ENCODE data around the gene MBD3L3.
A peak's percentile ranks its signal among the peaks of the same experiment; 100 is the strongest.
"Not testable (repeated sequence)": the region's sequence is repeated elsewhere in the genome, so short reads cannot be mapped to it uniquely, and the experiment has no call there.

MBD3L3 gene

DNA sequence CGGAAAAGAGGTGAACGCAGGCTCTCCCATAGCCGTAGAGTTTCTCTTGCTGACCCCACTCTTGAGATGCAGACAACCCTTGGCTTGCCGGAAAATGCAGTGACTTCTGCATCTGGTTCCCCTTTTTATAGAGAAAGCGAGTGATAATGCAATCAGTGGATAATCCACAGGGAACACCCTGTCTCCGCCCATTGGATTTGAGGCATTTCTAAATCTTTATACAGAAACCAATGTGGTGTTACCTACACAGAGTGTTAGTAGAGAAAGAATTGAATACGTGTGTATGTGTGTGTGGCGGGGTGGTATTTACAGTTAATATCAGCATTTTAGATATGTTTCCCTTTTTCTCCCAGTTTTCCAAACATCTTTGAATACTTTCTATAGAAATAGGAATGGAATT lies at the start of gene MBD3L3:
Gene MBD3L3 (minus strand): TSS at position 101 of the 400 bp plus-strand sequence. CDS start 71 bp downstream, at position 30.
- DNase-seq, result not testable (repeated sequence)

DNA sequence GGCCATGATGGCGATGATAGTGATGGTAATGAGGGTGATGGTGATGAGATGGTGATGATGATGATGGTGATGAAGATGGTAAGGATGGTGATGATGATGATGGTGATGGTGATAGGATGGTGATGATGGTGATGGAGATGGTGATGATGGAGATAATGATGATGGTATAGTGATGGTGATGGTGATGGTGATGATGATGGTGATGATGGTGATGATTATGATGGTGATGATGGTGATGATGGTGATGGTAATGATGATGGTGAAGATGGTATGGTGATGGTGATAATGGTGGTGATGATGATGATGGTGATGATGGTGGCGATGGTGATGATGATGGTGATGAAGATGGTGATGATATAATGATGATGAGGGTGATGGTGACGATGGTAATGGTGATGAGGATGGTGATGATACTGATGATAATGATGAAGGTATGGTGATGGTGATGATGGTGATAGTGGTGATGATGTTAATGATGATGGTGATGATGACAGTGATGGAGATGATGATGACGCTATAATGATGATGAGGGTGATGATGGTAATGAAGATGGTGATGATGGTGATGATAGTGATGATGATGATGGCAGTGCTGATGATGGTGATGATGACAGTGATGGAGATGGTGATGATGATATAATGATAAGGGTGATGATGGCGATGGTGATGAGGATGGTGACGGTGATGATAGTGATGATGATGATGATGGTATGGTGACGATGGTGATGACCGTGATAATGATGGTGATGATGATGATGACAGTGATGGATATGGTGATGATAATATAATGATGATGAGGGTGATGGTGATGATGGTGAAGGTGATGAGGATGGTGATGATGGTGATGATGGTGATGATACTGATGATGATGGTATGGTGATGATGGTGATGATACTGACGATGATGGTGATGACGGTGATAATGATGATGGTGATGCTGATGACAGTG lies 48.5 kb upstream of the MBD3L3 start:
- no peak for DNase-seq

DNA sequence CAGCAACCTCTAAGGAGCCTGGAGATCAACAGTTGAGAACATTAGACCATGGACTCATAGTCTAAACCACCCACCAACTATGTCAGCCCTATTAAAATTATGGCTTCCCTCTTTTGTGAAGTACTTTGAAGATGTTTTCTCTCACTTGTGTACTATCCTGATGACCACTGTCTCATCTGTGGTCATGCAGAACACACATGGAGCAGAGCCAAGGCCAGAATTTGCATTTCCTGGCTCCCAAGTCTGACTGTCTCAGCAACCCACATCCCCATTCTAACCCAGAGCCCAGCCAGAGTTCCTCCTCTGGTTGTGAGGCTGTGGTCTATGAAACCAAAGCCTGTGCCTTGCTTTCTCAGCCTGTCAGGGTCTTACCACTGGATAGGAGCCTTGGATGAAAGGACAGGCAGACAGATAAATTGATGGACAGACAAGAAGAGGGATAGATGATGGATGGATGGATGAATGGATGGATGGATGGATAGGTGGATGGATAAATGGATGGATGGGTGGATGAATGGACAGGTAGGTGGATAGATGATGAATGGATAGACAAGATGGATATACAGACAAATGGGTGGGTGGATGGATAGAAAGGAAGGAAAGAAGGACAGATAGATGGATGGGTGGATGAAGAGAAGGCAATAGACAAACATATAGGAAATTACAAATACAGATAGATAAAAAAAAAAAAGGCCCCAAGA lies 46.4 kb upstream of the MBD3L3 start:
- peak in 1 of 2 donors; percentile 14 for DNase-seq

DNA sequence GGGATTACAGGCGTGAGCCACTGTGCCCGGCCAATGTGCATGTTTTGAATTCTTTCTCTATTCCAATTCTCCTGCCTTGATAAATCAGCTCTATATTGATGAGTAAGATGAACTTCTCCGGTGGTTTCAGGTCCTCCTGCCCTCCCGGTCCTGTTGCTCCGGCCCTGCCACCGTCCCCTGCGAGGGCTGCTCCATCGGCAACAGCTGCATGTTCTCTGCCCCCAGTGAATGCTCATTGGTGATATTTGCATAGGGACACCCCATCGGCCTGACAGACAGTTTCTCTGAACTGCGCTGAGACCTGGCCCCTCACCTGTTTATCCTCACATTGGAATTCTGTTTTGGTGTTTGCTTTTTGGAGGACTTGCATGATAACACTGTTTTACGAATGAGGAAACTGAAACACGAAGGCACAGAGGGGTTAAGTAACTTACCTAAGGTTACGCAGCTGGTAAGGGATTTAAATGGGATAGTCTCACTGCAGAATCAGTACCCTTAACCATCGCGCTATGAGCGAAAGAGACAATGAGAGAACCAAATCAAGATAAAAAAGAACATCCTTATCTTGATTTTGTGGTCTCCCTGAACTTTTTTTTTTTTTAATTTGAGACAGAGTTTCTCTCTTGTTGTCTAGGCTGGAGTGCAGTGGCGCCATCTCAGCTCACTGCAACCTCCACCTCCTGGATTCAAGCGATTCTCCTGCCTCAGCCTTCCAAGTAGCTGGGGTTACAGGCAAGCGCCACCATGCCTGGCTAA lies 43.2 kb upstream of the MBD3L3 start:
- DNase-seq, result no peak

DNA sequence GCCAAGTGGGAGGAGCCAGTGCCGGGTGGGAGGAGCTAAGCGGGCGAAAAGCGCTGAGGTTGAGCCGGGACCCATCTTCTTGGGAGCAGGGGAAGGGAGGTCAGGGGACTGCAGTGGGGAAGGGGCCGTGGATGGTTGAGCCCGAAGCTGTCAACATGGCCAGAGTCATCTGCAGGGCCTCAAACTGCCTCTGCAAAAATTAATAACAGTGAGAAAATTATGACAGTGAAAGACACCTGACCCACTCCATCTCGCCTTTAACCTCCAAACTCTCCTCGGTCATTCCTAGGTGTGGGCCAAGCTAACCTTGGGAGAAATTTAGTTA lies 41.1 kb upstream of the MBD3L3 start:
- DNase-seq, result no peak

DNA sequence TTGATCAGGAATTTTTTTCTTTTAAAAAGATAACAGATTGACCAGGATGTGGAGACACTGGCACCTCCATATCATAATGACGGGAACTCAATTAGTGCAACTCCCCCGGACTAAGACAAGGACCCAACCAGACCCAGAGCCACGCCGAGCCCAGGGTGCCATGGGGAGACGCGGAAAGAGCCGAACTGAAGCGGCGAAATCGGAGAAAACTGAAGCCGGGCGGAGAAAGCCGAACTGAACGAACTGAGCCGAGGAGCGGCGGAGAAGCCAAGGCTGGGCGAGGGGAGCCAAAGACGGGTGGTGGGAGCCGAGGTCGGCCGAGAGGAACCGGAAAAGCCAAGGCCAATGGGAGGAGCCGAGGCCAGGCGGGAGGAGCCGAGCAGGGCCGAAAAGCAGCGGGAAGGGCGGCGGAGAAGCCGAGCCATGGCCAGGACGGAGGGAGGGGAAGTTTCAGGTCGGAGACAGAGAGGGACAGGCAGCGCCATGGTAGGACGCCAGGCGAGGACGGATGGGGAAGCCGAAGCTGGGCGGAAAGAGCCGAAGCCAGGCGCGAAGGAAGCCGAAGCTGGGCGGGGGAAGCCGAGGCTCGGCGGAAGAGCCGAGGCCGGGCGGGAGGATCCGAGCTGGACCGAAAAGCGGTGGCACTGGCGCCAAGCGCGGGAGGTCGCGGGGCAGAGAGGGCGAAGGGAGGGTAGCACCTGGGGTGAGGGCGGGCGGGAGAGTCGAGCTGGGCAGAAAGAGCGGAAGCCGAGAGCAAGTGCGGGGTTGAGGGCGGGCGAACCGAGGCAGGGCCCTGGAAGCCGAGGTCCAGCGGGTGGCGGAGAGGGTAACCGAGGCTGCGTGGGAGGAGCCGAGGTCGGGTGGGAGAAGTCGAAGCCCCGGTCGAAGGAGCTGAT lies 40.5 kb upstream of the MBD3L3 start:
- peak; percentile 85 to 91 for DNase-seq

DNA sequence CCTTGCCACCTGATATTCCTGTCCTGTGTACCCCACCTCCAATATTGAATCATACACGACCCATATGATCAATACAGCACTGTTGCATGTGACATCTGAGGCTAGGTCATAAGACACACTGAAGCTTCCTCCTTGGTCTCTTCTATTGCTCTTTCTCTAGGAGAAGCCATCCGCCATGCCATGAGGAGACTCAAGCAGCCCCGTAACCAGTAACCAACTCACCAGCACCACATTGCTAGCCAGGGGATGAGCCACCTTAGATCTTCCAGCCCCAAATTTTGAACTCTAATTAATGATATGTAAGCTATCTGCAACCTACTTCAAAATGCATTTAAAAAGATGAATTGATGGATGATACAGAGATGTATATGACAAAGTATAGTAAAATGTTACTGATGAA lies 39.6 kb upstream of the MBD3L3 start:
- DNase-seq, result no peak

DNA sequence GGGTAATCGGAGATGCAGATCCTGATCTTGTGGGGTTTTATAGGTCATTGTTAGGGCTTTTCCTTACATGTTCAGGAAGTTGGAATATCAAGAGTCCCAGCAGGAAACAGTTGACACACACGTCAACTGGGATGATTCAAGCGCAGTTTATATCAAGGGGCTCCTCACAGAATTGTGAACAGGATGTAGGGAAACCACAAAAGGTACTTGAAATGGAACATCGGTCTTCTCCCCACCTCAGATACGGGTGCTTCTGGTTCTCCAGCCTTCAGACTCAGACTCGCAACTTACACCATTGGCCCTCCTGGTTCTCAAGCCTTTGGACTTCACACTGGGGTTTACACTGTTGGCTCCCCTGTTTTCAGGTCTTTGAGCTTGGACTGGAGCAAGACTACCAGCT lies 30.5 kb upstream of the MBD3L3 start:
- DNase-seq, result no peak

DNA sequence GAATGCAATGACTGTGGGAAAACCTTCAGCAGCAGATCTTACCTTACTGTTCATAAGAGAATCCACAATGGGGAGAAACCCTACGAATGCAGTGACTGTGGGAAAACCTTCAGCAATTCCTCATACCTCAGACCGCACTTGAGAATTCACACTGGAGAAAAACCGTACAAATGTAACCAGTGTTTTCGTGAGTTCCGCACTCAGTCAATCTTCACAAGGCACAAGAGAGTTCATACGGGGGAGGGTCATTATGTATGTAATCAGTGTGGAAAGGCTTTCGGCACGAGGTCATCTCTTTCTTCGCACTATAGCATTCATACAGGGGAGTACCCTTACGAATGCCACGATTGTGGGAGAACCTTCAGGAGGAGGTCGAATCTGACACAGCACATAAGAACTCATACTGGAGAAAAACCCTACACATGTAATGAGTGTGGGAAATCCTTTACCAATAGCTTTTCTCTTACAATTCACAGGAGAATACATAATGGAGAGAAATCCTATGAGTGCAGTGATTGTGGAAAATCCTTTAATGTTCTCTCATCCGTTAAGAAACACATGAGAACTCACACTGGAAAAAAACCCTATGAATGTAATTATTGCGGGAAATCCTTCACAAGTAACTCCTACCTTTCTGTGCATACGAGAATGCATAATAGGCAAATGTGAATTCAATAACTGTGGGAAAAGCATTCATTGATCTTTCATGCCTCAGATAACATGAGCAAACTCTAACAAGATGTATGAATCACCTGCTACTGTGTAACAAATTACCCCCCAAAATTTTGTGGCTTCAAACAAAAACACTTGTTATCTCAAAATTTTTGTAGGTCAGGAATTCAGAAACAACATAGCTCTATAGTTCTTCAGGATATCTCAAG lies 24.8 kb upstream of the MBD3L3 start:
- no peak for DNase-seq

DNA sequence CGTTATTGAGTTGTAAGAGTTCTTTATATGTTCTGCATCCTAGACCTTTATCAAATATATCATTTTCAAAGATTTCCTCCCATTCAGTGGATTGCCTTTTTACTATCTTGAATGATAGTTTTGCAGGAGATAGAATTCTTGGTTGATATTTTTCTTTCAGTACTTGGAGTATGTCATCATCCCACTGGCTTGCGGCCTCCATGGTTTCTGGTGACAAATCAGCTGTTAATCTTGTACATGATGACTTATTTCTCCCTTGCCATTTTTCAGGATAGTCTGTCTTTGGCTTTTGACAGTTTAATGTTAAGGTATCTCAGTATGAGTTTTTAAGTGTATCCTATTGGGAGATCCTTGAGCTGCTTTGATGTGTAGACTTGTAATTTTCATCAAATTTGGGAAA lies 19.5 kb upstream of the MBD3L3 start:
- DNase-seq, result no peak

DNA sequence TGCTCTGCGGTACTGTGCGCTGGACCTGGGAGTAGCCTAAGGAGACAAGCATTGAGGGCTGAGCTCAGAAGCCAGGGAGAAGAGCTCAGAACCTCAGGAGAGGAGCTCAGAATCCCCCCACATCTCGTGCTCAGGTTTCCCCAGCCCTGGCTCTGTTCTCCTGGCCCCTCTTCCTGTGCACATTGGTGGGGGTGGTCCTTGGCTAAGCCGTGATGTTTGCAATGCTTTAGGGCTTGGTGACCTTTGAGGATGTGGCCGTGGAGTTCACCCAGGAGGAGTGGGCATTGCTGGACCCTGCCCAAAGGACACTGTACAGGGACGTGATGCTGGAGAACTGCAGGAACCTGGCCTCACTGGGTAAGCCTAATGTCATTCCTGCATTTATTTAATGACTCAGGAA lies 17.7 kb upstream of the MBD3L3 start:
- DNase-seq, result no peak

DNA sequence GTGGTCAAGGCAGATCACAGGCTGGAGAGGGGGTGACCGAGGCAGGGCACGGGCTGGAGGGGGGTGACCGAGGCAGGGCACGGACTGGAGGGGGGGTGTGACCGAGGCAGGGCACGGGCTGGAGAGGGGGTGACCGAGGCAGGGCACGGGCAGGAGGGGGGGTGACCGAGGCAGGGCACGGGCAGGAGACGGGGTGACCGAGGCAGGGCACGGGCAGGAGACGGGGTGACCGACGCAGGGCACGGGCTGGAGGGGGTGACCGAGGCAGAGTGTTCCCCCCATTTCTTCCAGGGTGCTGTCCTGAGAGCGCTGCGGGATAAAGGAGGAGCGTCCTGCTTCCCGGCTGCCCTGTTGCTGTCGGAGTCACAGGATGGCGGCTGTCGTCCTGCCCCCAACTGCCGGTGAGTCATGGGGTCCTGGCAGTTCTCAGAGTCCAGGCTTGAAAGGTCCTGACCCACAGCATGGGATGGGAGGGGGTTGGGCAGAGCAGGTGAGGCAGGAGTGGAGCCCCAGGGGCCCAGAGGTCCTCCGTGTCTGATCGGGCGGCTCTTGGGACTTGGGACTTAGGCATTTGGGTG lies 16.3 kb upstream of the MBD3L3 start:
- no peak for DNase-seq

DNA sequence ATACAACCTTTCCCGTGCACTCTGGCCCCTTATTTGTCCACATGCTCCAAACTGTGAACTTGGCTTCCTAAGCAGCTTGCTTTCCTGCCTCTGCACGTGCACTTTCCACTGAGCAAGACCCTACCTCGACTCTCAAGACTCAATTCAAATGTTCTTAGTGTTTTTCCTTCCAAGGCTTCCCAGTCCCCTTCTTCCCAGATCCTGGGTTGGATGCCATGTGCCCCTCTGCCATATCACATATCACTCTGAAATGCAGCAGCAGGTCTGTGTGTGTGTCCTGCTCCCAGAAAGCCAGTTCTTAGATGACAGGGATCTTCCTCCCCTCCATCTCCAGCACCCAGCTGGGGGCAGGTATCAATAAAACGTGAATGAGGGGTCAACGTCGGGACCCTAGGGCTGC lies 14.1 kb upstream of the MBD3L3 start:
- no peak for DNase-seq

DNA sequence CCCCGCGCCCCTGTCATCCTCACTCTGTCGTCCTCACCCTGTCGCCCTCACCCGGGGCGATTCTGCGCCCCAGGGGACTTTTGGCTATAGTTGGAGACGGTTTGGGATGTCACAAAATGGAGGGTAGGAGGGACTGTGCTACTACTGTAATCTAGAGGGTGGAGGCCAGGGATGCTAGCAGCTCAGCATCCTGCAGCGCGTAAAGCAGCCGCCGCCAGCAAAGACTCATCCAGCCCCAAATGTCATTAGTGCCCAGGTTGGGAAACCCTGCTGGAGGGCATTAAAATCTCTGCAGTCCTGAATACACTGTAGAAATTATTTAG lies 11.4 kb upstream of the MBD3L3 start:
- no peak for DNase-seq

DNA sequence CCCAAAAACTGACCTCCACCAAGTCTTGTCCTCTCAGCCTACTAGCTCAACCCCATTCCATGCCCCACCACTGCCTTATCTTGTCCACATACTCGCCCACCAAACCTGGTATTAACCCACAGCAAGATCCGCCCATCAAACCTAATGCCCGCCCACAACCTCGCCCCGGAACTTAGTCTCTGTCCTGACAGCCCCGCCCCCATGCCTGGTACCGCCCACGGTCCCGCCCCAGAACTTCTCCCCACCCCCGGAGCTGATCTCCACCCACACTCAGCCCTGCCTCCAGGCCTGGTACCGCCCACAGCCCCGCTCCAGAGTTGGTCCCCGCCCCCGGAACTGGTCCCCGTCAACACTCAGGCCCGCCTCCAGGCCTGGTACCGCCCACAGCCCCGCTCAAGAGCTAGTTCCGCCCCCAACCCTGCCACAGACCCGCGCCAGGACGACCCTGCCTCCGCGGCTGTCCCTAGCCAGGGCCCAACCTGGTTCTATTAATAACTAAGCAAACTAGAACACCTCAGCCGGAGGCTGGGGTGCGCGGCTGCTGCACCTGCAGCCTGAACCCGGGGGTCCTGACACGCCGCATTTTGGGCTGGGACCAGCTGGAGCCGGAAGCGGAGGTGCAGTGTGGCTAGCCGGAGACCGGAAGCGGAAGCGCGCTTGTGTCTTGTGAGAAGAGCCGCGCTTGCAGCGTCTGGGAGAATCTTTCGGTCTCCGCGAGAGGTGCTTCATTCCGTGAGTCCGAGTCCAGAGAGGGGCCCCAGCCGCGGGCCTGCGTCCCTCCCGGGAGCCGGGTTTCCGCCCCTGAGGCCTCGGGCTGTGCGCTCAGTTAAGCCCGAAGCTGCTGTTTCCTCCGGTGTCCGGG lies 10.8 kb upstream of the MBD3L3 start, which contains the start of gene ZNF557:
Gene ZNF557 (plus strand): TSS at position 662 of the 862 bp plus-strand sequence. CDS start 5,372 bp downstream, outside the sequence.
- DNase-seq, result peak; percentile 96 to 98

DNA sequence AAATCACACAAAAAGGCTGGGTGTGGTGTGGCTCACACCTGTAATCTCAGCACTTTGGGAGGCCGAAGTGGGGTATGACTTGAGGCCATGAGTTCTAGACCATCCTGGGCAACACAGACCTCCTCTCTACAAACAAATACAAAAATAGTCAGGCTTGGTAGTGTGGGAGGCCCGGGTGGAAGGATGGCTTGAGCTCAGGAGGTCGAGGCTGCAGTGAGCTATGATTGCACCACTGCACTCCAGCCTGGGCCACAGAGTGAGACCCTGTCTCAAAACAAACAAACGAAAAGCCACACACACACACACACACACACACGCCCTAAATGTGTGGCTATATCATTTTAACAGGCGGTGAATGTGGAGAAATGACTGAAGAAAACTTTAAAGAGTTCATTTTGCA lies 10.1 kb upstream of the MBD3L3 start:
- DNase-seq, result no peak

DNA sequence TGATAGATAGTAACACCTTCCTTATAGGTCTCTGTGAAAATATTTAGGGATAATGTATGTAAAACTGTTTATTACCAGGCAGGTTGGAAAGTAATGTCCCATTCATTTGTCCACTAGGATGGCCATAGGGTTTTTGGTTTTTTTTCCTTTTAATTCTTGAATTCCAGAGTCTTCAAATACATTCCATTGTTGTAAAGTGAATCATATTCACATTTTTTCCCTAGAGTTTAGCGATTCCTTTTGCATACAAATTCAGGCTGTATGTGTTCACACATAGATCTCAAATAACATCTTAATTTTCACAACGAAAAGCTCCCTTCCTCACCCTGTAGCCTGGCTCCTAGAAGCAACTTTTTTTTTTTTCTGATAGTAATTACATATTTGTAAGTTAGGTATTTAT lies 9.2 kb upstream of the MBD3L3 start:
- DNase-seq, result no peak

DNA sequence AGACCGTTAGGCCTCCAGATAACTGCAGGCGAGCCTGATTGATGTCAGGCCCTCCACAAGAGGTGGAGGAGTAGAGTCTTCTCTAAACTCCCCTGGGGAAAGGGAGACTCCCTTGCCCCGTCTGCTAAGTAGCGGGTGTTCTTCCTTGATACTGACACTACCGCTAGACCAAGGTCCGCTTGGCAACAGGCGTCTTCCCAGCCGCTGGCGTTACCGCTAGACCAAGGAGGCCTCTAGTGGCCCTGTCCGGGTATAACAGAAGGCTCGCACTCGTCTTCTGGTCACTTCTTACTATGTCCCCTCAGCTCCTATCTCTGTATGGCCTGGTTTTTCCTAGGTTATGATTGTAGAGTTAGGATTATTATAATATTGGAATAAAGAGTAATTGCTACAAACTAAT lies 8.6 kb upstream of the MBD3L3 start:
- not testable (repeated sequence) for DNase-seq

DNA sequence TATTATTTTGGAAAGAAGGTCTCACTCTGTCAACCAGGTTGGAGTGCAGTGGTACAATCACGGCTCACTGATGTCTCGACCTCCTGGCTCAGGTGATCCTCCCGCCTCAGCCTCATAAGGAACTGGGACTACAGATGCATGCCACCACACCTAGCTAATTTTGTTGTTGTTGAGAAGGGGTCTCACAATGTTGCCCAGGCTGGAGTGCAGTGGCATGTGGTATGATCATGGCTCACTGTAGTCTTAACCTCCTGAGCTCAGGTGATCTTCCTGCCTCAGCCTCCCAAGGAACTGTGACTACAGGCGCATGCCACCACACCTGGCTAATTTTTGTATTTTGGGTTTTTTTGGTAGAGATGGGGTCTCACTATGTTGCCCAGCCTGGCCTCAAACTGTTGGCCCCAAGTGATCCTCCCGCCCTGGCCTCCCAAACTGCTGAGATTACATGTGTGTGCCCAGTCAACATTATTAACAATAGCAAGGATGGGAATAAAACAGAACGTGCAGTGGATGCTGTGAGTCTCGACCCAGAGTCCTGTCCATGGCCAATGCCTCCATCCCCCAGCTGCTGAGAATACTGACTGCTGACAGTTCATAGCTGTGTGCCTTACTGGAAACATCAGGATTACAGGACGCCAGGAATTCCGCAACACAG lies 5.4 kb upstream of the MBD3L3 start:
- no peak for DNase-seq
